Measurements from ENCODE around the gene SRPK2. TPM values are rescaled to one million over a fixed set of nuclear protein-coding genes. Genes with fewer than 3 reads are reported as not detected.

The SRPK2 gene
- total and polyA plus RNA-seq, 3 donors from 2014 or later: 181 to 293 (median 226) TPM

DNA sequence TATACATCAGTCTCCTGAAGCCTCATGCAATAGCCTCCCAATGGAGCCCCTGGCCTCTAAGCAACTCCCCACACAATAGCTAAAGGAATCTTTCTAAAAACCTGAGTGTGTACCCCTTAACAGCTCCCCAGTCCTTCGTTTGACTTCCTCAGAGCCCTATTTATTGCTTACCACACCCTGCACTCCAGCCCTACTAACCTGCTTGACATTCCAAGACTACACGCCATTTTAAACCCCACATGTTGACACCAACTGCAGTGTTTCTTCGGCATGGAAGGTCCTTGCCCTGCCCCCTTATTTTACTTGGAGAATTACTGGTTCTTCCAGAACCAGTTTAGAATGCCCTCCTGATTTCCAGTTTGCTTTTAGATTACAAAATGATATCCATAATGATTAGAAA, 10.8 kb downstream of the SRPK2 start:
- no peak overlapping the region for H3K27ac ChIP-seq
- no peak overlapping the region for H3K4me3 ChIP-seq
- TF ChIP-seq, protein P1, sequence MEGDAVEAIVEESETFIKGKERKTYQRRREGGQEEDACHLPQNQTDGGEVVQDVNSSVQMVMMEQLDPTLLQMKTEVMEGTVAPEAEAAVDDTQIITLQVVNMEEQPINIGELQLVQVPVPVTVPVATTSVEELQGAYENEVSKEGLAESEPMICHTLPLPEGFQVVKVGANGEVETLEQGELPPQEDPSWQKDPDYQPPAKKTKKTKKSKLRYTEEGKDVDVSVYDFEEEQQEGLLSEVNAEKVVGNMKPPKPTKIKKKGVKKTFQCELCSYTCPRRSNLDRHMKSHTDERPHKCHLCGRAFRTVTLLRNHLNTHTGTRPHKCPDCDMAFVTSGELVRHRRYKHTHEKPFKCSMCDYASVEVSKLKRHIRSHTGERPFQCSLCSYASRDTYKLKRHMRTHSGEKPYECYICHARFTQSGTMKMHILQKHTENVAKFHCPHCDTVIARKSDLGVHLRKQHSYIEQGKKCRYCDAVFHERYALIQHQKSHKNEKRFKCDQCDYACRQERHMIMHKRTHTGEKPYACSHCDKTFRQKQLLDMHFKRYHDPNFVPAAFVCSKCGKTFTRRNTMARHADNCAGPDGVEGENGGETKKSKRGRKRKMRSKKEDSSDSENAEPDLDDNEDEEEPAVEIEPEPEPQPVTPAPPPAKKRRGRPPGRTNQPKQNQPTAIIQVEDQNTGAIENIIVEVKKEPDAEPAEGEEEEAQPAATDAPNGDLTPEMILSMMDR (IDR thresholded peaks at IDR 0.05): no peak
- no peak for TF ChIP-seq POLR2A (IDR thresholded peaks at IDR 0.05)
- H3K9me3 ChIP-seq: no peaks in the 10 kb centered on the region
- DNase-seq: no peak
- peaks cover 4% of the 10 kb centered on the region for H3K4me1 ChIP-seq
- no peaks in the 10 kb centered on the region for H3K27me3 ChIP-seq
- WGBS, 2 donors: 87 to 92% methylated on average over 3 of the region's 3 CpGs
- no peaks in the 10 kb centered on the region for H3K36me3 ChIP-seq (ENCODE audit: low read depth, missing control alignments)
- intact Hi-C loops (cut with DNase I; ENCODE audit: low total_unique reads): no loop called here

DNA sequence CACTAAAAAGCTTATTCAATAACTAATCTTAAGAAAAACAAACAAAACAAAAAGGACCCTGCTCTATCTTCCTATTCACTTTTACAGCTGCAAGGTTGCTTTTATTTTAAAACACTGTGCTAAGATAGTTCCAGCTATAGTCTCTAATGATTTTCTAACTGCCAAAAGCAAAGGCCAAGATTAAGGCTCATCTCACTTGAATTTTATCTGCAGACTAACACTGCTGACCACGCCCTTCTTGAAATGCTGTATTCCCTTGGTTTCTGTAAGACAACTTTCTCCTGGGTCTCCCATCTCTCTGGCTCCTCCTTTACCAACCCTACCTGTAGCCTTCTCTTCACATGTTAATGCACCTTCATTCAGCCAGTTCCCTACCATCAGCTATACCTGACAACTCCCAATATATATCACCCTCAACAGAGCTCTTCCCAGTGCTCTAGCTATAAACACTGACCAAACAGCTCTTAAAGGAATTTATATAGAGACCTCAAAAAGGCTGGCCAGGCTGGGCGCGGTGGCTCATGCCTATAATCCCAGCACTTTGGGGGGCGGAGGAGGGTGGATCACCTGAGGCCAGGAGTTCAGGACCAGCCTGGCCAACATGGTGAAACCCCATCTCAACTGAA, 11.7 kb downstream of the SRPK2 start:
- no peak overlapping the region for H3K4me3 ChIP-seq
- 78 to 87% methylated on average over 4 of the region's 4 CpGs for WGBS, 2 donors
- no peaks in the 10 kb centered on the region for H3K9me3 ChIP-seq
- H3K27ac ChIP-seq: no peak overlapping the region
- H3K27me3 ChIP-seq: no peaks in the 10 kb centered on the region
- no peaks in the 10 kb centered on the region for H3K36me3 ChIP-seq (ENCODE audit: low read depth, missing control alignments)
- no peak for DNase-seq
- TF ChIP-seq, protein P1 (IDR thresholded peaks at IDR 0.05): no peak
- TF ChIP-seq POLR2A (IDR thresholded peaks at IDR 0.05): no peak
- H3K4me1 ChIP-seq: peaks cover 2% of the 10 kb centered on the region
- intact Hi-C loops (cut with DNase I; ENCODE audit: low total_unique reads): no loop called here

DNA sequence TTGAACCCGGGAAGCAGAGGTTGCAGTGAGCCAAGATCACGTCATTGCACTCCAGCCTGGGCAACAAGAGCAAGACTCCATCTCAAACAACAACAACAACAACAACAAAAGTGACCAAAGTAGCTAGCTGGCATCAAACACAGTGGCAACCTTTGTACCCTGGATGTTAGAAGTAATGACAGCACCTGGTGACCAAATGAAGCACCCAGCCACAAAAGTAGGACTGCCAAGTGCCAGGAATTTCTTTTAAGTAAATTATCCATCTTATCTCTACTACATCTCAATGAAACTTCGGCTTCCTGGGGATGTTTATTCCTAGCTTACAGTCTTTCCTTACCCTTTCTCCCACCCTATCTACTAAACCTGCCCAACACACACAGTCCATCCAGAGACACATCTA, 18.8 kb downstream of the SRPK2 start:
- intact Hi-C loops (cut with DNase I; ENCODE audit: low total_unique reads): no loop called here
- H3K27ac ChIP-seq: no peak overlapping the region
- H3K4me3 ChIP-seq: no peak overlapping the region
- no peaks in the 10 kb centered on the region for H3K9me3 ChIP-seq
- H3K27me3 ChIP-seq: no peaks in the 10 kb centered on the region
- no peaks in the 10 kb centered on the region for H3K36me3 ChIP-seq (ENCODE audit: low read depth, missing control alignments)
- 53 to 76% methylated on average over 3 of the region's 3 CpGs for WGBS, 2 donors
- H3K4me1 ChIP-seq: peaks cover 6% of the 10 kb centered on the region
- DNase-seq: no peak
- TF ChIP-seq, protein P1 (IDR thresholded peaks at IDR 0.05): no peak
- no peak for TF ChIP-seq POLR2A (IDR thresholded peaks at IDR 0.05)

DNA sequence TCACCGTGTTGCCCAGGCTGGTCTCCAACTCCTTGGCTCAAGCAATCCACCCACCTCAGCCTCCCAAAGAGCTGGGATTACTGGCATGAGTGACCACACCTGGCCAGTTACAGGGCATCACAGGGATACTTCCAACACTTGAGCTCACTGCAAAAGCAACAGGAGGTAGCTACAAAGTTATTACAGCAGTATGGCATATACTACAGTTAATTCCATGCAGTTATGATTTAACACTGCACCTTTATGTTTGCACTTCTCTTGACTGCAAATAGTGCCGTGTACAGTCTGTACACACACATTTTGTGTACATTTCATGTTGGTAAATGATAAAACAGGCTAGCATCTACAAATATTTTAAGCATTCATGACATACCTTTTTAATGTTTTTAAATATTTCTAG, 21.3 kb downstream of the SRPK2 start:
- H3K27me3 ChIP-seq: no peaks in the 10 kb centered on the region
- H3K9me3 ChIP-seq: no peaks in the 10 kb centered on the region
- H3K4me1 ChIP-seq: peaks cover 12% of the 10 kb centered on the region
- intact Hi-C loops (cut with DNase I; ENCODE audit: low total_unique reads): no loop called here
- H3K36me3 ChIP-seq (ENCODE audit: low read depth, missing control alignments): no peaks in the 10 kb centered on the region
- TF ChIP-seq, protein P1 (IDR thresholded peaks at IDR 0.05): no peak
- TF ChIP-seq POLR2A (IDR thresholded peaks at IDR 0.05): no peak
- no peak overlapping the region for H3K27ac ChIP-seq
- 75 to 86% methylated on average over 2 of the region's 2 CpGs for WGBS, 2 donors
- no peak overlapping the region for H3K4me3 ChIP-seq
- DNase-seq: no peak

Data from testis (tissue), 3 donors.